HG03280 (cell line): ENCODE results near the gene CFAP74.
"Not testable (repeated sequence)": the region's sequence is repeated elsewhere in the genome, so short reads cannot be mapped to it uniquely, and the experiment has no call there.

ENCODE experiments used
- ATAC-seq: cut with Tn5 transposase; IDR thresholded peaks from one replicate; pipeline ENCODE4 v1.9.1; 2021; ENCODE audit warnings: mild to moderate bottlenecking, moderate library complexity; ENCODE audit not compliant: unreplicated experiment

CFAP74 gene

DNA sequence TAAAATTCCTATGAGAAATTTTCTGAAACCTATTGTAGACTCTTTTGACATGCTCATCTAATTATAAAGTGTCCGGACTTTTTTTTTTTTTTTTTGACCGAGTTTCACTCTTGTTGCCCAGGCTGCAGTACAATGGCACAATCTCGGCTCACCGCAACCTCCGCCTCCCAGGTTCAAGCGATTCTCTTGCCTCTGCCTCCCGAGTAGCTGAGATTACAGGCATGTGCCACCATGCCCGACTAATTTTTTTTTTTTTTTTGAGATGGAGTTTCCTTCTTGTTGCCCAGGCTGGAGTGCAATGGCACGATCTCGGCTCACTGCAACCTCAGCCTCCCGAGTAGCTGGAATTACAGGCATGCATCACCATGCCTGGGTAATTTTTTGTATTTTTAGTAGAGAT lies 119.7 kb downstream of the CFAP74 start:
- not testable (repeated sequence) for ATAC-seq

- ATAC-seq: no peak
These were observed 120.3 kb downstream of the CFAP74 start for GRCh38 chr1:1883092-1883873.

DNA sequence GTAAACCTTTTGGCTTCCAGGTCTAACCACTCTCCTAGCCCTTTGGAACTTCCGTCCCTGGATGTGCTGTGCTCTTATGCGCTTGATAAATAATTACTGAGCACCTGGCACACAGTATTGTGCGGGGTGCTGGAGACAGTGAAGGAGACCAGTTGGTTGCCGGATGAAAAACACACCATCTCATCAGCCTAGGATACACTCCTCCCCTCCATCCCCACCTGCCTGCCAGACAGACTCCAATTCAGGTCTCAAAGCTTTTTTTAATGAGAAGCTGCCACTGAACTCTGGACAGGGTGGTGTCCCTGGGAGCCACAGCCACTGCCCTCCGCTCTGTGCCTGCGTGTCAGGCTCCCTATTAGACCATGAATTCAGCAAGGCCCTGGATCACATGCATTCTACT lies 121.9 kb downstream of the CFAP74 start:
- ATAC-seq: no peak

GRCh38 chr1:1880617-1881312 lies 122.8 kb downstream of the CFAP74 start:
- no peak for ATAC-seq

DNA sequence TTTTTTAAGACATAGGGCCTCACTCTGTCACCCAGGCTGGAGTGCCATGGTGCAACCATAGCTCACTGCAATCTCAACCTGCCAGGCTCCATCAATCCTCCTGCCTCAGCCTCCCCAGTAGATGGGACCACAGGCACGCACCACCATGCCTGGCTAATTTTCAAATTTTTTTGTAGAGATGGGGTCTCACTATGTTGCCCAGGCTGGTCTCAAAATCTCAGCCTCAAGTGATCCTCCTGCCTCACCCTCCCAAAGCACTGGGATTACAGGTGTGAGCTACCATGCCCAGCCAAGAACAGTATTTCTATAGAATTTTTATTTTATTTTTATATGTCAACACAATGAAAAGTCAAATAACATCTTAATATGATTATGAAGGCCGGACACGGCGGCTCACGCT lies 123.6 kb downstream of the CFAP74 start:
- no peak for ATAC-seq

GRCh38 chr1:1877865-1878436 lies 125.6 kb downstream of the CFAP74 start:
- no peak for ATAC-seq

DNA sequence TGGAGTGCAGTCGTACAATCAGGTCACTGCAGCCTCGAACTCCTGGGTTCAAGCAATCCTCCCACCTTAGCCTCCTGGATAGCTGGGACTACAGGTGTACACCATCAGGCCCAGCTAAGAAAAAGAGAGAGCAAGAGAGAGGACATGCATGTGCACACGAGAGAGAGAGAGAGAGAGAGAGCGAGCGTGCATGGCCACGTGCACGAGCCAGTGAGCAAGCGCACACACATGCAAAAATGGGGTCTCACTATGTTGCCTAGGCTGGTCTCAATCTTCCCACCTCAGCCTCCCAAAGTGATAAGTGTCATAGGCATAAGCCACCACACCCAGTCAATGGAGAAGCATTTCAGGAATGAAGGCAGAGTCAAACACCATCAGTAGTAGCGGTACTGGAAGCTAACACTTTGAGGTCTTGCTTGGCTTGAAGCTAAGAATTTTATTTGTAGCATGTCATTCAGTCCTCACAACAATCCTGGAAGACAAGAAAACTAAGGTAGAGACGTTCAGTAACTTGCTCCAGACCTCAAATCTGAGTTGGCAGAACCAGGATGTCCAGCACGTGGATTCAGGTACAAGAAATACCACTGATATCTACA lies 127.2 kb downstream of the CFAP74 start:
- ATAC-seq: no peak

DNA sequence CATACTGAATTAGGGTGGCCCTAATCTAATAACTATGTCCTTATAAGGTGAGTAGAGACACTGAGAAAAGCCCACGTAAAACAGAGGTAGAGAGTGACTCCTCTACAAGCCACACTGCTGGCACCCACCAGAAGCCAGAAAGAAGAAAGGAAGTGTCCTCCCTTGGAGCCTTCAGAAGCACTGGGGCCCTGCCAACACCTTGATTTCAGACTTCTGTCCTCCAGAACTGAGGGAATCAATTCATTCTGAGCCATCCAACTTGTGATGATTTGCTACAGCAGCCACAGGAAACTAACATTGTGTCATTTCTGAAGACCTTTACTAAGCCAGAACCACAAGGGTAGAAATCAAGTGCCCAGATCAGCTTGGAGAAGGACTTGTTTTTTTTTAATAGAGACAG lies 127.7 kb downstream of the CFAP74 start:
- ATAC-seq: no peak

- ATAC-seq: no peak
These were observed 128.7 kb downstream of the CFAP74 start for GRCh38 chr1:1874901-1875300.

DNA sequence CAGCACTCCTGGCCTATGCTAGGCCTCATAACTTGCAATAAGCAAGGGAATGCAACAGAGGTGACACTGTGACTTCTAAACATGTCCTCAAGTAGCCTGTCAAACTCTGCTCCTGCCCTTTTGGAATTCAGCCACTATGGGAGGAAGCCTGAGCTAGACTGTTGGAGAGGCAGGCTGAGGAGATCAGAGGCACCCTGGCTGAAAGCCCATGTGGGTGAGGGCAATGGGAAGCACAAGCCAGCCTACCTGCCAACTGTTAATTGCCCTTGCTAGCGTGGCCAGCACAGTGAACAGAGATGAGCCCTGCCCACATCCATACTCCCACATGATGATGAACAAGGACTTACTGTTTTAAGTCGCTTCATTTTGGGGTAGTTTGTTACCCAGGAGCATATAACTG lies 130.4 kb downstream of the CFAP74 start:
- no peak for ATAC-seq

- ATAC-seq: no peak
These were observed 131.1 kb downstream of the CFAP74 start for GRCh38 chr1:1872329-1872994.
